GM13976 (cell line): ENCODE measurements around the gene DYNLT2B.
"Not testable (repeated sequence)": the region's sequence is repeated elsewhere in the genome, so short reads cannot be mapped to it uniquely, and the experiment has no call there.

Source experiments
- DNase-seq: peaks from one replicate; pipeline ENCODE4 v3.0.0; 2012; ENCODE audit warnings: low spot score
- in situ Hi-C: fragments of 300-500 bp; cut with MboI; formaldehyde crosslinking; loops from one replicate; pipeline ENCODE4 v1.12.0; 2022; ENCODE audit warnings: low sequenced_read_pairs, mixed read lengths, inconsistent platforms; ENCODE audit not compliant: unreplicated experiment
- TF ChIP-seq, protein P1 (sequence below): IDR thresholded peaks from 2 replicates; pipeline ENCODE4 v1.5.1; 2012; ENCODE audit warnings: borderline replicate concordance, mild to moderate bottlenecking; ENCODE audit not compliant: insufficient read depth; ENCODE audit errors: extremely low read depth, missing control alignments, control extremely low read depth

The DYNLT2B gene

DNA sequence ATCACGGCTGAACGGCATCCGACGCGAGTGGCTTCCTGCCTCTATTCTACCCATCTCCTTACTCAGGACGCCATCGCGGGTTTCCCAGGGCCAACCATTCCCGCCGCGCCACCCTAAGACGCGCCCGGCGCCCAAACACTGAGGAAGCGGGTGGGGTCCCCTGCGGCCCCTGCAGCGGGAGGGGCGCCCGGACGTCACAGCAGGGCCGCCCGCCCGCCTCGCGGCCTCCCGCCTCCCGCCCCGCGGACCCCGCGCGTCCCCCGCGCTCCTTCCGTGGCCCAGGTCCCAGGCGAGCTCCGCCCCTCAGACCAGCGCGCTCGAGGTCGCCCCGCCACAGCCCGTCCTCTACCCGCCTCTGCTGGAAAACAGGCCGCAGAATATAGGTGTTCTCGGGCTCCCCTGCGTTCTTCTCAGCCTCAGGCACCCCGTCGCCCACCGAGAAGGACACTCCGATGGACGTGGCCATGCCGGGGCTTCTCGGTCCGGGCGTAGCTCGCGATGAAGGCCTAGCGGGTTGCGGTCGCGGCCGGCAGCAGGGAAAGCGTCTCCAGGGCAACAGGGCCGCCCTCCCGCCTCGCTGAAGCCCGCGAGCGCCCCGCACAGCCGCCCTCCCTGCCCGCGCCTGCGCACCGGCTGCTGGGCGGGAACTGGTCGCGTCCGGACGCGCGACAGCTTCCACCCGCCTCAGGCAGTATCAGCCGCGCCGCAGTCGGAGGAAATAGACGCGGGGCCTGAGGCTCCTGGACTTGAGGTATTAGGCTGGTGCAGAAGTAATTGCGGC, at the start of gene DYNLT2B:
TSS of gene DYNLT2B (minus strand) at position 554 of the 781 bp plus-strand sequence. CDS start at position 466, 88 bp downstream.
- in situ Hi-C loops, result no loop called here

GRCh38 chr3:196365736-196366135, 47.7 kb upstream of the DYNLT2B start:
- TF ChIP-seq, protein P1, sequence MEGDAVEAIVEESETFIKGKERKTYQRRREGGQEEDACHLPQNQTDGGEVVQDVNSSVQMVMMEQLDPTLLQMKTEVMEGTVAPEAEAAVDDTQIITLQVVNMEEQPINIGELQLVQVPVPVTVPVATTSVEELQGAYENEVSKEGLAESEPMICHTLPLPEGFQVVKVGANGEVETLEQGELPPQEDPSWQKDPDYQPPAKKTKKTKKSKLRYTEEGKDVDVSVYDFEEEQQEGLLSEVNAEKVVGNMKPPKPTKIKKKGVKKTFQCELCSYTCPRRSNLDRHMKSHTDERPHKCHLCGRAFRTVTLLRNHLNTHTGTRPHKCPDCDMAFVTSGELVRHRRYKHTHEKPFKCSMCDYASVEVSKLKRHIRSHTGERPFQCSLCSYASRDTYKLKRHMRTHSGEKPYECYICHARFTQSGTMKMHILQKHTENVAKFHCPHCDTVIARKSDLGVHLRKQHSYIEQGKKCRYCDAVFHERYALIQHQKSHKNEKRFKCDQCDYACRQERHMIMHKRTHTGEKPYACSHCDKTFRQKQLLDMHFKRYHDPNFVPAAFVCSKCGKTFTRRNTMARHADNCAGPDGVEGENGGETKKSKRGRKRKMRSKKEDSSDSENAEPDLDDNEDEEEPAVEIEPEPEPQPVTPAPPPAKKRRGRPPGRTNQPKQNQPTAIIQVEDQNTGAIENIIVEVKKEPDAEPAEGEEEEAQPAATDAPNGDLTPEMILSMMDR, result no peak
- no peak for DNase-seq
- in situ Hi-C loops, result no loop called here

More for the DNA sequence above, at the start of gene DYNLT2B:
- DNase-seq, result peak; percentile 99
- TF ChIP-seq, protein P1, result peak; percentile 21

- TF ChIP-seq, protein P1, result no peak
- no peak for DNase-seq
- in situ Hi-C loops, result no loop called here
These were observed 42.5 kb upstream of the DYNLT2B start for GRCh38 chr3:196360586-196360985.

DNA sequence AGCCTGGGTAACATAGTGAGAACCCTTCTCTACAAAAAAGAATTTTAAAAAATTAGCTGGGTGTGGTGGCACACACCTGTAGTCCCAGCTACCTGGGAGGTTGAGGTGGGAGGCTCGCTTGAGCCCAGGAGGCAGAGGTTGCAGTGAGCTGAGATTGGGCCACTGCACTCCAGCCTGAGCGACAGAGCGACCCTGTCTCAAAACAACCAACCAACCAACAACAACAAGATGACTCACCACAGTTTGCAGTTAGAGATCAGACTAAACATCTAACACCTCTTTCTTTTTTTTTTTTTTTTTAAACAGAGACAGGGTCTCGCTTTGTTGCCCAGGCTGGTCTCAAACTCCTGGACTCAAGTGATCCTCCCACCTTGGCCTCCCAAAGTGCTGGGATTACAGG, 40.5 kb upstream of the DYNLT2B start:
- DNase-seq, in situ Hi-C loops: not testable (repeated sequence)

GRCh38 chr3:196357905-196358304, 39.9 kb upstream of the DYNLT2B start:
- in situ Hi-C loops, result no loop called here
- TF ChIP-seq, protein P1, result no peak
- no peak for DNase-seq

DNA sequence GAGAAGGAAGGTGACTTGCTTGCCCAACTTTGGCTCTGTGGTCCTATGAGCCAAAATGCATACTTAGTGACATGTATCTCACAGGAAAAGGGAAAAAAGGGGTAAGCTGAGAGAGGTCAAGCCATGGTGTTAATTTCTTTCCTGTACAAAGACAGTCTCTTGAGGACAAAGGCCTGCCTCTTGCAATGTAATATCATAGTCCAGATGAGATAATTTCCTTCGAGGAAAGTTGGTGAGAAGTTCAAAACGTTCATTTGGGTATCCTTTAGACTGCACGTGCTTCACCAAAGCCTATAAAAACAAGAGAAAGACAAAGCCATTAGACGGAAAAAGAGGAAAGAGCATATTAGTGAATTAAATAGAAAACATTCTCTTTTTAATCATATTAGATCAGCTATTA, 38.5 kb upstream of the DYNLT2B start:
- no peak for DNase-seq
- TF ChIP-seq, protein P1, result no peak
- in situ Hi-C loops, result no loop called here

- DNase-seq, result no peak
- in situ Hi-C loops, result no loop called here
- TF ChIP-seq, protein P1, result no peak
These were observed 37.6 kb upstream of the DYNLT2B start for GRCh38 chr3:196355668-196356067.
